ENCODE data around the gene MLLT3. TPM values are rescaled to one million over a fixed set of nuclear protein-coding genes. Genes with fewer than 3 reads are reported as not detected.
A peak's percentile ranks its signal among the peaks of the same experiment; 100 is the strongest.

The MLLT3 gene
- total and polyA plus RNA-seq, 2 of the 13 experiments (the other 11 are each of a cell fraction or from before 2014, with no cell fraction given) = 12.3 to 12.6 TPM

DNA sequence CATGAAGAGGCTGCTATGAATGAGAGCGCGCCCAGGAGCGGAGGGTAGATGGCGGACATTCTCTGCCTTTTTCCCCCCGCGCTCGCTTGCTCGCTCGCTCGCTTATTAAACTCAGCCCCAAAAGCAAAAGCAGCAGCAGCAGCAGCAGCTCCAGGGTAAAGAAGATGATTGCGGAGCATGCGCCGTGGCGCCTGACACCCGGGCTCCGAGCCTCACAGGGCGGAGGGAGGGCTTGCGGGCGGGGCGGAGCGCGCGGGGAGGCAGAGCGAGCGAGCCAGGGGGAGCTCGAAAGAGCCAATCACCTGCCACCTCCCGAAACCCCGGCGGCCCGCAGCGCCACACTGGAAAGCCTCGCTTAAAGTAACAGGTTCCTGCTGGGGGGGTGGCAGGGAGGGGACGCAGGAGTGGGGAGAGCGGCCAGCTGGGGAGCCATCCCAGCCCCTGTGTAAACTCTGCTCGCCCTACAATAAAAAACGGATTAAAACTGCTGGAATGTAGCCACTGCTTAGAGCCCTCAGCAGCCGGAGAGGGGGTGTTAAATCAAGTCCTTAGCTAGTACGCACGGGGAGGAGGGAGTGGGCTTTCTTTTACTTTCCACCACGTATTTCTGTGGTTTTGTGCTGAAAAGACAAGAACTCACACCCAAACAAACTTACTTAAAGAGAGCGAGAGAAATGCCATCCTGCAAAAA lies at the start of gene MLLT3 (continued):
- TF ChIP-seq, protein P1, sequence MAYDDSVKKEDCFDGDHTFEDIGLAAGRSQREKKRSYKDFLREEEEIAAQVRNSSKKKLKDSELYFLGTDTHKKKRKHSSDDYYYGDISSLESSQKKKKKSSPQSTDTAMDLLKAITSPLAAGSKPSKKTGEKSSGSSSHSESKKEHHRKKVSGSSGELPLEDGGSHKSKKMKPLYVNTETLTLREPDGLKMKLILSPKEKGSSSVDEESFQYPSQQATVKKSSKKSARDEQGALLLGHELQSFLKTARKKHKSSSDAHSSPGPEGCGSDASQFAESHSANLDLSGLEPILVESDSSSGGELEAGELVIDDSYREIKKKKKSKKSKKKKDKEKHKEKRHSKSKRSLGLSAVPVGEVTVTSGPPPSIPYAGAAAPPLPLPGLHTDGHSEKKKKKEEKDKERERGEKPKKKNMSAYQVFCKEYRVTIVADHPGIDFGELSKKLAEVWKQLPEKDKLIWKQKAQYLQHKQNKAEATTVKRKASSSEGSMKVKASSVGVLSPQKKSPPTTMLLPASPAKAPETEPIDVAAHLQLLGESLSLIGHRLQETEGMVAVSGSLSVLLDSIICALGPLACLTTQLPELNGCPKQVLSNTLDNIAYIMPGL (CRISPR knock-in tag; IDR thresholded peaks at IDR 0.05; ENCODE audit: borderline replicate concordance in 1 of 2, low read depth in 1 of 2) = peak in 1 of 2 experiments; percentile 33; a peak in 2 of 4 replicates
- no peak for TF ChIP-seq ZSCAN12 (CRISPR knock-in tag; IDR thresholded peaks at IDR 0.05)
- TF ChIP-seq SOX13 (IDR thresholded peaks at IDR 0.05) = no peak
- TF ChIP-seq SOX13 (CRISPR knock-in tag; conservative IDR thresholded peaks at IDR 0.05 in 1 of 2, IDR thresholded peaks at IDR 0.05 in 1 of 2) = 0 out of 4 replicates have a peak, but pooled peaks of 1 of the 2 experiments have one; percentile 4
- TF ChIP-seq, protein P2, sequence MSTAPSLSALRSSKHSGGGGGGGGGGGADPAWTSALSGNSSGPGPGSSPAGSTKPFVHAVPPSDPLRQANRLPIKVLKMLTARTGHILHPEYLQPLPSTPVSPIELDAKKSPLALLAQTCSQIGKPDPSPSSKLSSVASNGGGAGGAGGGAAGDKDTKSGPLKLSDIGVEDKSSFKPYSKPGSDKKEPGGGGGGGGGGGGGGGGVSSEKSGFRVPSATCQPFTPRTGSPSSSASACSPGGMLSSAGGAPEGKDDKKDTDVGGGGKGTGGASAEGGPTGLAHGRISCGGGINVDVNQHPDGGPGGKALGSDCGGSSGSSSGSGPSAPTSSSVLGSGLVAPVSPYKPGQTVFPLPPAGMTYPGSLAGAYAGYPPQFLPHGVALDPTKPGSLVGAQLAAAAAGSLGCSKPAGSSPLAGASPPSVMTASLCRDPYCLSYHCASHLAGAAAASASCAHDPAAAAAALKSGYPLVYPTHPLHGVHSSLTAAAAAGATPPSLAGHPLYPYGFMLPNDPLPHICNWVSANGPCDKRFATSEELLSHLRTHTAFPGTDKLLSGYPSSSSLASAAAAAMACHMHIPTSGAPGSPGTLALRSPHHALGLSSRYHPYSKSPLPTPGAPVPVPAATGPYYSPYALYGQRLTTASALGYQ (CRISPR knock-in tag; IDR thresholded peaks at IDR 0.05) = no peak
- no peak for TF ChIP-seq ZNF567 (CRISPR knock-in tag; IDR thresholded peaks at IDR 0.05; ENCODE audit: borderline replicate concordance)
- TF ChIP-seq NBN (conservative IDR thresholded peaks at IDR 0.05) = no peak
- TF ChIP-seq MTF2 (CRISPR knock-in tag; IDR thresholded peaks at IDR 0.05; ENCODE audit: borderline replicate concordance) = no peak
- no peak for TF ChIP-seq ARHGAP35 (CRISPR knock-in tag; IDR thresholded peaks at IDR 0.05; ENCODE audit: borderline replicate concordance)
- TF ChIP-seq ARID2 (CRISPR knock-in tag; IDR thresholded peaks at IDR 0.05; ENCODE audit: borderline replicate concordance) = no peak
- TF ChIP-seq, protein P3, sequence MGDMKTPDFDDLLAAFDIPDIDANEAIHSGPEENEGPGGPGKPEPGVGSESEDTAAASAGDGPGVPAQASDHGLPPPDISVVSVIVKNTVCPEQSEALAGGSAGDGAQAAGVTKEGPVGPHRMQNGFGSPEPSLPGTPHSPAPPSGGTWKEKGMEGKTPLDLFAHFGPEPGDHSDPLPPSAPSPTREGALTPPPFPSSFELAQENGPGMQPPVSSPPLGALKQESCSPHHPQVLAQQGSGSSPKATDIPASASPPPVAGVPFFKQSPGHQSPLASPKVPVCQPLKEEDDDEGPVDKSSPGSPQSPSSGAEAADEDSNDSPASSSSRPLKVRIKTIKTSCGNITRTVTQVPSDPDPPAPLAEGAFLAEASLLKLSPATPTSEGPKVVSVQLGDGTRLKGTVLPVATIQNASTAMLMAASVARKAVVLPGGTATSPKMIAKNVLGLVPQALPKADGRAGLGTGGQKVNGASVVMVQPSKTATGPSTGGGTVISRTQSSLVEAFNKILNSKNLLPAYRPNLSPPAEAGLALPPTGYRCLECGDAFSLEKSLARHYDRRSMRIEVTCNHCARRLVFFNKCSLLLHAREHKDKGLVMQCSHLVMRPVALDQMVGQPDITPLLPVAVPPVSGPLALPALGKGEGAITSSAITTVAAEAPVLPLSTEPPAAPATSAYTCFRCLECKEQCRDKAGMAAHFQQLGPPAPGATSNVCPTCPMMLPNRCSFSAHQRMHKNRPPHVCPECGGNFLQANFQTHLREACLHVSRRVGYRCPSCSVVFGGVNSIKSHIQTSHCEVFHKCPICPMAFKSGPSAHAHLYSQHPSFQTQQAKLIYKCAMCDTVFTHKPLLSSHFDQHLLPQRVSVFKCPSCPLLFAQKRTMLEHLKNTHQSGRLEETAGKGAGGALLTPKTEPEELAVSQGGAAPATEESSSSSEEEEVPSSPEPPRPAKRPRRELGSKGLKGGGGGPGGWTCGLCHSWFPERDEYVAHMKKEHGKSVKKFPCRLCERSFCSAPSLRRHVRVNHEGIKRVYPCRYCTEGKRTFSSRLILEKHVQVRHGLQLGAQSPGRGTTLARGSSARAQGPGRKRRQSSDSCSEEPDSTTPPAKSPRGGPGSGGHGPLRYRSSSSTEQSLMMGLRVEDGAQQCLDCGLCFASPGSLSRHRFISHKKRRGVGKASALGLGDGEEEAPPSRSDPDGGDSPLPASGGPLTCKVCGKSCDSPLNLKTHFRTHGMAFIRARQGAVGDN (CRISPR knock-in tag; IDR thresholded peaks at IDR 0.05) = peak; percentile 39; the same call in 1 of the 2 replicates
- no peak for TF ChIP-seq ZNF160 (CRISPR knock-in tag; IDR thresholded peaks at IDR 0.05)
- TF ChIP-seq RFXANK (CRISPR knock-in tag; IDR thresholded peaks at IDR 0.05) = no peak
- TF ChIP-seq MYC (CRISPR knock-in tag; IDR thresholded peaks at IDR 0.05; ENCODE audit: borderline replicate concordance) = peak; percentile 12; the same call in 1 of the 2 replicates
- peak; percentile 62 for TF ChIP-seq GABPB1 (CRISPR knock-in tag; IDR thresholded peaks at IDR 0.05)
- TF ChIP-seq GATAD1 (CRISPR knock-in tag; IDR thresholded peaks at IDR 0.05) = peak; percentile 13; the same call in 1 of the 2 replicates
- 0 out of 2 replicates have a peak, but pooled peaks have one; percentile 60 for TF ChIP-seq ZNF20 (CRISPR knock-in tag; IDR thresholded peaks at IDR 0.05)
- no peak for TF ChIP-seq ZNF225 (CRISPR knock-in tag; IDR thresholded peaks at IDR 0.05)

Measured in HepG2 (cell line).